IPS-11a (cell line): ENCODE results near the gene ROS1.

Source experiments
- H3K4me3 ChIP-seq: one replicate; pipeline ENCODE4 v1.5.1; 2013; ENCODE audit warnings: low read depth, low read length, control low read depth

ROS1 gene

GRCh38 chr6:117311726-117312125, 114.0 kb downstream of the ROS1 start:
- H3K4me3 ChIP-seq: no peak overlapping the region

- H3K4me3 ChIP-seq: no peak overlapping the region
Observed at GRCh38 chr6:117311310-117311709, 114.4 kb downstream of the ROS1 start.

- no peak overlapping the region for H3K4me3 ChIP-seq
Observed at GRCh38 chr6:117309611-117310010, 116.1 kb downstream of the ROS1 start.

- no peak overlapping the region for H3K4me3 ChIP-seq
Observed at GRCh38 chr6:117309069-117309468, 116.7 kb downstream of the ROS1 start.

GRCh38 chr6:117307655-117308054, 118.1 kb downstream of the ROS1 start:
- H3K4me3 ChIP-seq: no peak overlapping the region

- H3K4me3 ChIP-seq: no peak overlapping the region
Observed at GRCh38 chr6:117306227-117306790, 119.4 kb downstream of the ROS1 start.

GRCh38 chr6:117304446-117304845, 121.3 kb downstream of the ROS1 start:
- H3K4me3 ChIP-seq: no peak overlapping the region

- H3K4me3 ChIP-seq: no peak overlapping the region
Observed at GRCh38 chr6:117303323-117303722, 122.4 kb downstream of the ROS1 start.

GRCh38 chr6:117298941-117299340, 126.8 kb downstream of the ROS1 start:
- no peak overlapping the region for H3K4me3 ChIP-seq

GRCh38 chr6:117290173-117290846, 135.4 kb downstream of the ROS1 start:
- H3K4me3 ChIP-seq: no peak overlapping the region

- H3K4me3 ChIP-seq: no peak overlapping the region
Observed at GRCh38 chr6:117288083-117288715, 137.5 kb downstream of the ROS1 start.

- no peak overlapping the region for H3K4me3 ChIP-seq
Observed at GRCh38 chr6:117280922-117281321, 144.8 kb downstream of the ROS1 start.

GRCh38 chr6:117276778-117277316, 148.9 kb downstream of the ROS1 start:
- no peak overlapping the region for H3K4me3 ChIP-seq

GRCh38 chr6:117275711-117276110, 150.0 kb downstream of the ROS1 start:
- H3K4me3 ChIP-seq: no peak overlapping the region

GRCh38 chr6:117275205-117275604, 150.5 kb downstream of the ROS1 start:
- no peak overlapping the region for H3K4me3 ChIP-seq

- no peak overlapping the region for H3K4me3 ChIP-seq
Observed at GRCh38 chr6:117272891-117273290, 152.9 kb downstream of the ROS1 start.

- no peak overlapping the region for H3K4me3 ChIP-seq
Observed at GRCh38 chr6:117272032-117272866, 153.5 kb downstream of the ROS1 start.

- peak overlapping the region; percentile 43 for H3K4me3 ChIP-seq
Observed at GRCh38 chr6:117270843-117271507, 154.8 kb downstream of the ROS1 start.

- H3K4me3 ChIP-seq: peak overlapping the region; percentile 43
Observed at GRCh38 chr6:117270055-117270842, 155.5 kb downstream of the ROS1 start.

GRCh38 chr6:117269638-117270054, 156.1 kb downstream of the ROS1 start:
- peak overlapping the region; percentile 43 for H3K4me3 ChIP-seq
